G401.6 (cell line): ENCODE measurements around the gene POMGNT2.
A peak's percentile ranks its signal among the peaks of the same experiment; 100 is the strongest.

Experiments used
- FAIRE-seq: peaks from 2 replicates; lab custom pipeline; 2012; peaks lifted over from hg19 to GRCh38; lab: Jason Lieb, UNC

Gene POMGNT2

DNA sequence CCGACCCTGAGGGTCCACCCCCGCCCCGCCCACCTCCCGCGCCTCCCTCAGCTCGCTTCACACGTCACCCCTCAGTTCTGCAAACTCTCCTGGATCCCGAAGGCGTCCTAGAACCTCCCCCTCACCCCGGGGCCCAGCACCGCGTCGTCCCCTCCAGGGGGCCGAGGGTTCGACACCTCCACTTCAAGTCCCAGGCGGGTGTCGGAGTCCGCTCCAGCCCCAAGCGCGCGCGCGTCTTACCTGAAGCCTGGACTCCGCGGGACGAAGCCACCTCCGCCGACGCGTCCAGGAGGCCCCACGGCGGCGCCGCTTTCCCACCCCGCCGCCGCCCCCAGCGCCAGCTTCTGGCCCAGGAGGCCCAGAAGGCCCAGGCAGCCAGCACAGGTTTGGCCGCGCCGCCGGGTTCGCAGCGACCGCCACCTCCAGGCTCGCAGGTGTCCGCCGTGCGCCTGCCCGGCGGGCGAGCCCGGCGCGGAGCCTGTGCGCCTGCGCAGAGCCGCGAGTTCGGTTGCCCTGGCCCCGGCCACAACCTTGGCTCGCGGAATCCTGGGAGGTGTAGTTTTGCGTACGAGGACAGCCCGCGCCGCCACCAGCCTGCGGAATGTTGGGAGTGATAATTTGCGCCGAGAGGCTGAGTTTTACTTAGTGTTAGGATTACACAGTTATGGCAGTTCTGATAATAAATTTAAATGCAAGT, at the start of gene POMGNT2:
POMGNT2 (minus strand) TSS at position 484 of the 697 bp plus-strand sequence. CDS start 24,648 bp downstream, outside the sequence.
- peak; percentile 78 for FAIRE-seq

- no peak for FAIRE-seq
Observed at GRCh38 chr3:43154980-43155379, 49.1 kb upstream of the POMGNT2 start.

GRCh38 chr3:43153216-43154083, 47.6 kb upstream of the POMGNT2 start:
- FAIRE-seq: no peak

DNA sequence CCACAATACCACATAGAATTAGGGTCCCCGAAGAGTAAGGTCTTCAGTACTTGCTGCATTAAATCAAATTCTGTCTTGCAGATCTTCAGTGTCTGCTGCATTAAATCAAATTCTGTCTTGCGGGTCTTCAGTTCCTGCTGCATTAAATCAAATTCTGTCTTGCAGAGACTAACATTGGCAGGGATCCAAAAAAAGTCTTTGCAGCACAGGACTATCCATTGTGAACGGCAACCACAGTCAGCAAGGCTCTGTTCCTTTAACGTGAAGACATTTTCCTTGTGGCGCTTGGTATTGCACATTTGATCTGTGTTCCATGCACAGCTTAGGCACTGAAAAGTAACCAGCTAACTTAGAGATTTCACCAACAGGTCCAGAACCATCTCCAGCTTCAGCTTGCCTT, 46.8 kb upstream of the POMGNT2 start:
- FAIRE-seq: no peak

DNA sequence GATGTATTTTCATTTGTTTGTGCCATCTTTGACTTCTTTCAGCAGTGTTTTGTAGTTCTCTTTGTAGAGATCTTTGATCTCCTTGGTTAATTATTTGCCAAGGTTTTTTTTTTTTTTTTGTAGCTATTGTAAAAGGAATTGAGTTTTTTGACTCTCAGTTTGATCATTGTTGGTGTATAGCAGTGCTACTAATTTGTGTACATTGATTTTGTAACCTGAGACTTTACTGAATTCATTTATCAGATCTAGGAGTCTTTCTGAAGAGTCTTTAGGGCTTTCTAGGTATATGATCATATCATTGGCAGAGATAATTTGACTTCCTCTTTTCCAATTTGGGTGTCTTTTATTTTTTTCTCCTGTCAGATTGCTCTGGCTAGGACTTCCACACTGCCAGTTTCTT, 42.2 kb upstream of the POMGNT2 start:
- no peak for FAIRE-seq

DNA sequence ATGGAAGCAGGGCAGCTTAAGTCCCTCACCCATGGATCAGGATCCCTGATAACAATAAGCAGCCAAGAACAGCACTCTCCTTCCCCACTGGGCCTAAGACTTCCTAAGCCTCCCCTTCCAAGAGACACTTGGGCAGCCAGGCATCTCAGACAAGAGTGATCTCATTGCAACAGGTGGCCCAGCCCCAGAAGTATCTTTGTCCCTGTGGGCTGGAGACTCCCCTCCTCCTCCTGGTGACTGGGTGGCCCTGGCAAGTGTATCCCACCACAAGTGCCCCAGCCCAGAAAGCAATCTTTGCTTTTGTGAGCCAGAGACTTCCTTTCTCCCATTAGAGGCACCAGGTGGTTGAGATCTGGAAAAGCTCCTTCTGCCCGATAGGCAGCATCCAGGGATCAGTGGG, 40.7 kb upstream of the POMGNT2 start:
- FAIRE-seq: no peak

DNA sequence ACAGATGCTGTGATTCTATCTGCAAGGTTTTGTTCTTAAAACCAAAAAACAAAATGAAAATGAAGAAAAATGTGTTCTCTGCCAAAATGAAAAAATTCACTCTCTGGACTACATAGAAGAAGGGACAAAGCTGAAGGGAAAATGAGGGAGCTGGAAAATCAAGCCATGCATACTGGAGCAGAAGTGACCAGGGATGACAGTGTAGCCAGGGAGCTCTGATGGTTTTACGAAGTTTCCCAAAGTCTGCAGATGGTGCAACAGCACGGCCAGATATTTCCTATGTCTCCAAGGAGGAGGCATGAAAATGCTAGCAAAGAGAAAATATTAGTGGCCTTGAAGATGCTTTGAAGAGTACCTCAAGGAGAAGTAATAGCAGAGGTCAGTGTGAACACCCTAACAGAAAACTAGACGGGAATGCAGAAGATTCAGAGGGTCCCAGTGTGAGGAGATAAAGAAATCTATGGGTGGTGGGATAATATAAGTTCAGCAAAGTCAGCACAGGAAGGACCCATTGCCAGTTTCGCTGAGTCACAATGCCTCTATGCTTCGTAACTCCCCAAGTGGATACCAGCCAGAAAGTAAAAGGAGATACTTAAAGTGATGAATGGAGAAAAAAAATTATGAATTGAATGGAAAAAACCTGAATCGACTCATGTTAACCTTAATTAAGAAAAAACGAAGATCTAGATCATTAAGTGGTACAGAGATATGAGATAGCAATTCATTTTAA, 39.0 kb upstream of the POMGNT2 start:
- FAIRE-seq: no peak

- no peak for FAIRE-seq
Observed at GRCh38 chr3:43142472-43142871, 36.6 kb upstream of the POMGNT2 start.

DNA sequence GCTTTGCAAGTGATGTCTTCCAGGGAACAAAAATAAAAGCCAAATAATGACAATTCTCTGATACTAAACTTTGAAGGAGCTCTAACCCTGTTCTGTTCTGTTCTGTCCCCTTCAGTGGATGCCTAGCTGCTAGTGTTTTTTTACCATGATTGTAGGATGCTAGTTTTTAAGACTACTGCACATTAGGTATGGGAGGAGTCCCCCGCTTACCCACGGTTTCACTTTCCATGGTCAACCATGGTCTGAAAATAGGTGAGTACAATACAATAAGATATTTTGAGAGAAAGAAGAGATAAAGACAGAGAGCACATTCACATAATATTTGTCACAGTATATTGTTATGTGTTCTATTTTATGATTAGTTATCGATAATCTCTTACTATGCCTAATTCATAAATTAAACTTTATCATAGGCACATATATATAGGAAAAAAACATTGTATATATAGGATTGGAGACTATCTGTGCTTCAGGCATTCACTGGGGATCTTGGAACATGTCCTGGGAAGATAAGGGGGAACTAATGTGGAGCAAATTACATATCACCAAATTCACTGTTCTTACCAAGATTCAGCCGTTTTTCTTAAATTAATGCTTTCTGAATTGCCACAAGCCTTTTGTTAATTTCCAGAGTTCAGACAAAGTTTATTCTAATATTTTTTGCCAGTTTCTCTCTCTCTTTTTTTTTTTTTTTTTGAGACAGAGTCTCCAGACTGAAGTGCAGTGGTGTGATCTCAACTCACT, 32.8 kb upstream of the POMGNT2 start:
- no peak for FAIRE-seq

DNA sequence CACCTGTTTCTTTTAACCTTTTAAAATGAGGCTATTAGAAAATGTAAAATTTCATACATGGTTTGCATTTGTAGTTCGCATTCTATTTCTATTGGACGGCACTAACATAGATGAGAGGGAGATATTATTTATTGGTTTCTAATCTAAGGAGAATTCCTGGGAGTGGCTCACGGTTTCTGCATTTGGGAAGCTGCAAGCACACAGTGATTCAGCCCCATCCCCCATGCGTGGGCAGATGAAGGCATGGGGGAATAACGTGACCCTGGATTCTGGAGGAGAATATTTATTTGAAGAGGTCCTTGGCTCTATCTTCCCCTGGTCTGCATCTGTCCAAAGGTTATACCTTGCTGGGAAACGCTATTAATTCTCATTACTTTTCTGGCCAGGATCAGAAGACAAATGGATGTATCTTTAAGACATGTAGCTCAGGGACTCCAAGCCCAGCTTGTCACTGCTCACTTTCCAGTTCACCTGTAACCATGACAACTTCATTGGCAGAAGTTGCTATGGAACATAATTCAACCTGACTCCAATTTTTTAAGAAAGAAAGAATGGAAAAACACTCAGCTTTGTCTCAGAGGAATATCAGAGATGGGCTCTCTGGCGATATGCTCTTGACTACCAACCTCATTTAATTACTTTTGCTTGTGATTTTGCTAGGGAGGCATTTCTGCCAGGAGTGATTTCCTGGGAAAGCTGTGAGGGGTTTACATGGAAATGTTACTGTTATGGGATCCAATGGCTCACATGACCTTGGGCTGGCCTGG, 27.2 kb upstream of the POMGNT2 start:
- FAIRE-seq: no peak

DNA sequence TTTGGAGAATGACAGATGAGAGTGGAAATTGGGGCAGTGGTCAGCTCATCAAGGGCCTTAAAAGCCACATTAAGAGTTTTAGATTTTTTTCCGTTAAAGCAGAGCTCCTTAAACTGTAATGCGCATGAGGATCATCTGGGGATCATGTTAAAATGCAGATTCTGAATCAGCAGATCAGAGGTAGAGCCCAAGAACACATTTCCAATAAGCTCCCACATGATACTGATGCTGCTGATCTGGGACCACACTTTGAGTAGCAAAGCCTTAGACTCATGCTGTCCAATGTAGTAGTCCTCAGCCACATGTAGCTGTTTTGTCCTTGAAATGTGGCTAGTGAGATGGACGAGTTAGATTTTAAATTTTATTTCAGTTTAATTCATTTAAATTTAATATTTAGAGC, 26.3 kb upstream of the POMGNT2 start:
- no peak for FAIRE-seq

- FAIRE-seq: no peak
Observed at GRCh38 chr3:43128464-43128863, 22.6 kb upstream of the POMGNT2 start.

GRCh38 chr3:43126536-43126935, 20.7 kb upstream of the POMGNT2 start:
- FAIRE-seq: no peak

GRCh38 chr3:43123895-43124294, 18.0 kb upstream of the POMGNT2 start:
- peak; percentile 31 for FAIRE-seq

DNA sequence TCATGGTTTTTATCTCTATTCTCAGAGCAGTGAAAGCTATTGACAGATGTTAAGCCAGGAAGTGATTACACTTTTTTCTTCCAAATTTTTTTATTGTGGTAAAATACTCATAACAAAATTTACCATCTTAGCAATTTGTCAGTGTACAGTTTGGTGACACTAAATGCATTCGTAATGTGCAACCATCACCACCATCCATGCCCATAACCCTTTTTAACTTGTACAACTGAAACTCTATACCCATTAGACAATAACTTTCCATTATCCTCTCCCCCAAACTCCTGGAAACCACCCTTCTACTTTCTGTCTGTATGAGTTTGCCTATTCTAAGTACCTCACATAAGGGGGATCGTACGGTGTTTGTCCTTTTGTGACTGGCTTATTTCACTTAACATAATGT, 15.1 kb upstream of the POMGNT2 start:
- no peak for FAIRE-seq

GRCh38 chr3:43117257-43117656, 11.4 kb upstream of the POMGNT2 start:
- FAIRE-seq: no peak

GRCh38 chr3:43113671-43114070, 7.8 kb upstream of the POMGNT2 start:
- FAIRE-seq: no peak

DNA sequence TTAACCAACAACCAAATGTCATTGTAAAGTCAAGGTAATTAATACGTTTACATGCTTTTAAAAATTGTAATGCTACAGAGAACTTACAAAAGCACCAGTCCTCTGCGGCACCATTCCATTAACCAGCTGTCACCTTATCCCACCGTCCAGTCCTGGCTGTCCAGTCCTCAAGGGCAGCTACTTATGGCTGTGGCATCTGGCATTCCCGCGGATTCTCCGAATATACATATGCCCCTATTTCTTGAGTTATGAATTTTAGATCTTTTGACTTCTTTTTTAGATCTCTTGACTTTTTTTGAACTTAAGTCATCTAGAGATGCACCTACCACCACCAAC, 382 bp upstream of the POMGNT2 start:
- FAIRE-seq: no peak

DNA sequence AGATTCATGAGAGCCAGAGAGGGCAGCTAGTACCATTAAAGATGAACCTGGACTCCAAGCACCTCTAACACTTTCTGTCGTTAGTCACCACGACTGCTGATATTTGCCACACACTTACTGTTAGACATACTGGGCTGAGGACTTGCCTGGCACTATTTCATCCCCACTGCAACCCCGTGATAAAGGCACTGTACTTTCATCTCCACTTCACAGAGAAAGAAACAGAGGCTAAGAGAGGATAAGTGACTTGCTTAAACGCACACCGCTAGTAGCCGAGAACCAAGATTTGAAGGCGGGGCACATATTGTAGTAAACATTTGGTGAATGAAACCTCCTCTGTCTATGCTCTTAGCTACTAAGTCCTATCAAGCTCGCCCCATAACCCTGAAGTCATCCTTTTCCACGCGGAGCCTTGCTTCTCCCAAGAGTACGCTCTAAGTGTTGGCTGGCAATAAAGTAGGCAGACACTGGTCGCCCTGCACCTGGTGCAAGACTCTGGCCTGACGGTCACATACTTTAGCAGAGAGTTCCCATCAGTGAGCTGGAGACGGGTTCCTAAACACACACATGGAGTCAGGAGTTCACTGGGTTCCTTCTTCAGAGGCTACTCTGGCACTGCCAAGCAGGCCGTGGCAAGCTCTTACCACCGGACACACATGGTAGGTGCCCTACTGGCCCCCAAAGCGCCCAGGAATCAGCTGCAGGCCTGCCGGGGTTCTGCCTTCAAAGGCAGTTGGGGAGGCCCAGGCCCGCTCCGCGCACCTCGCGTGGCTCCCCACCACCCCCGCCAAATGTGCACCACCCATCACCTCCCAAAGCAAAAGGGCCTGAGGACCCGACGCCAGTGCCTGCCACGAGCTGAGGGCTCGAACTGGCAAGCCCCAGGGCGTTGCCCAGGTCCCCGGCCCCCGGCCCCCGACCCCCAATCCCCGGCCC, 951 bp downstream of the POMGNT2 start:
- no peak for FAIRE-seq

- no peak for FAIRE-seq
Observed at GRCh38 chr3:43104039-43104438, 1.8 kb downstream of the POMGNT2 start.
